ENCODE measurements around the gene PGAM4.
"Not testable (repeated sequence)": the region's sequence is repeated elsewhere in the genome, so short reads cannot be mapped to it uniquely, and the experiment has no call there.

PGAM4 gene

DNA sequence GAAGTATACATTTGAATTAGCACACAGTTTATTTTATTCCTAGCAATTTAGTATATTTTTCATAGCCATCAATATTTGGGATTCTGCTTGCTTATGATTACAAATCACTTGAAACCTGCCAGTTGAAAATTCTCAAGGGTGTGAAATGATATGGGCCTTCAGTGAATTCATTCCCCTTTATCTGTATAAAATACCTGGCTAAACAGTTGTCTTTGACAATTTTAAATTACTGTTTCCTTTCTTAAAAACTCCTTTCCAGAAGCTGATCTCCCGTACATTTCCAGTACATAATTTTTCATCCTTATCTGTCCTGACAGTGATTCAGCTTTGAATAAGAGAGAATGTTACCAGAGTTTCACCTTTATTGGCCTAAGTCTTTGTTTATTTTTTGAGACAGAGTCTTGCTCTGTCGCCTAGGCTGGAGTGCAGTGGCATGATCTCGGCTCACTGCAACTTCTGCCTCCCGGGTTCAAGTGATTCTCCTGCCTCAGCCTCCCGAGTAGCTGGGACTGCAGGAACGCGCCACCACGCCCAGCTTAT lies 45.0 kb downstream of the PGAM4 start:
- DNase-seq (ENCODE audit: low spot score): no peak

DNA sequence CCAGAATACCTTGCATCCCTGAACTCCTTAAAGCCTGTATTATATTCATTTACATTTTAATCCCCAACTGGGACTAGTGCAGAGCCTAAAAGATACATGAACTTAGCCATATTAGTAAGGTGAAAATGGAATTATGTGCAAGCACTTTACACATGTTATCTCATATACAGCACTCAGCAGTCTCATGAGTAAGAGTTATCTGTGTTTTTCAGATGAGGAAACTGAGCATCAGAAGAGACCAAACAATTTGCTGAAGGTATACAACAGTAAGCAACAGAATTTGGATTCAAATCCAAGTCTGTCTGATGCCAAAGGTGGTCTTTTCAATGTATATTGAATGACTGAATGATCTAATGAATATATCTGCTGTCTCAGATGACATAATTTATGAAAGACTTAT lies 46.7 kb downstream of the PGAM4 start:
- DNase-seq (ENCODE audit: low spot score): no peak

DNA sequence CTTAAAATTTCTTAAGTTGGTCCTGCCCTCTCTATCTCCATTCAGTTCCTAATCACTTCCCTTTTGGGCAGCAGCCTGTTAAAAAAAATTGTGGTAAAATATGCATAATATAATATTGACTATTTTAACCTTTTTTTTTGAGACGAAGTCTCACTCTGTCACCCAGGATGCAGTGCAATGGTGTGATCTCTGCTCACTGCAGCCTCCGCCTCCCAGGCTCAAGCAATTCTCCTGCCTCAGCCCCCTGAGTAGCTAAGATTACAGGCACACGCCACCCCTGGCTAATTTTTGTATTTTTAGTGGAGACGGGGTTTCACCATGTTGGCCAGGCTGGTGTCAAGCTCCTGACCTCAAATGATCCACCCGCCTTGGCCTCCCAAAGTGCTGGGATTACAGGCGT lies 50.1 kb downstream of the PGAM4 start:
- not testable (repeated sequence) for DNase-seq (ENCODE audit: low spot score)

DNA sequence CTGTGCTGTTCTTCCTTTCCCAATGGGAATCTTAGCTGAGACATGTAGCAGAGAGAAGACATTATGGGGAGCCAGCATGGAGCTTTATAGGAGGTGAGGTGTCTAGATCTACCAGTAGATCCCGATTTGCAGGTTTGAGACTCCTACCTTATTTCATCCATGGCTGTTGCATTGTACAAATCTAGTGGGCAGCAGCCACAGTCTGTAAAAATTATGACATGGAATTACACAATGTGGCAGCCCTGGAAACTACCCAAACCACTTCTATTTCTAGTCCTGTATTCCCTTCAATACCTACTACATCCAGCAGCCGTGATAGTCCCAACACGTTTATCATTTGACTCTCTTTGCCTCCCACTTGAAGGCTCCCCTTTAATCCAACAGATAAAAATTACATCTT lies 50.9 kb downstream of the PGAM4 start:
- no peak for DNase-seq (ENCODE audit: low spot score)
